ENCODE data around the gene KCNMA1. TPM values are rescaled to one million over a fixed set of nuclear protein-coding genes. Genes with fewer than 3 reads are reported as not detected.
"Not testable (repeated sequence)": the region's sequence is repeated elsewhere in the genome, so short reads cannot be mapped to it uniquely, and the experiment has no call there.

KCNMA1 gene
- total RNA-seq, 2 donors from 2014 or later = 168 to 188 TPM

GRCh38 chr10:77575271-77576006 lies 62.2 kb downstream of the KCNMA1 start:
- DNase-seq (ENCODE audit: low spot score) (no peak), ATAC-seq (ENCODE audit: insufficient number of reproducible peaks, low FRiP score, low read depth) (no peak)

DNA sequence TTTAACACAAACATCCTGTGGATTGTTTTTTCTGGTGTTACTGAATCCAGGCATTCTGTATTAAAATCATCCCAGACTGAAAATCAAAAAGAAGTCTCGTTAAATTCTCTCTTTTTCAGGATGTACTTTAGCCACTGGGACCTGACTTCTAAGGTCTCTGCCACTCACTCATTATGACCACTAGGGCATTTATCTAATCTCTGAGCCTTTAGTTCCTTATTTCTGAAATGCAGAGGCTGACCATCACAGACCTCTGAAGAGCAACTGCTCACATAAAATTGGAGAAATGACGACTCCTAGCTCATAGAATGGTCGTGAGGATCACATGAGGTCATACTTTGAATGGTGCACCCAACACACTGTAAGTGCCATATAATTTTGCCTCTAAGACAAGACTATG lies 63.2 kb downstream of the KCNMA1 start:
- peaks cover 11 to 58% of the 10 kb centered on the region in 2 donors for H3K4me1 ChIP-seq (ENCODE audit: control insufficient read depth in 1 of 2, low read depth in 2 of 2)

More at GRCh38 chr10:77575271-77576006, 62.2 kb downstream of the KCNMA1 start:
- Histone ChIP-seq H3K4me3 (no peak overlapping the region), H3K36me3 (no peaks in the 10 kb centered on the region), H3K27me3 (replicated peaks; ENCODE audit: insufficient read depth) (no peaks in the 10 kb centered on the region), H3K9me3 (no peaks in the 10 kb centered on the region), H3K4me1 (ENCODE audit: control insufficient read depth in 1 of 2, low read depth in 2 of 2) (peaks cover 11 to 60% of the 10 kb centered on the region in 2 donors), H3K27ac (no peak overlapping the region)
- TF ChIP-seq, protein P1, sequence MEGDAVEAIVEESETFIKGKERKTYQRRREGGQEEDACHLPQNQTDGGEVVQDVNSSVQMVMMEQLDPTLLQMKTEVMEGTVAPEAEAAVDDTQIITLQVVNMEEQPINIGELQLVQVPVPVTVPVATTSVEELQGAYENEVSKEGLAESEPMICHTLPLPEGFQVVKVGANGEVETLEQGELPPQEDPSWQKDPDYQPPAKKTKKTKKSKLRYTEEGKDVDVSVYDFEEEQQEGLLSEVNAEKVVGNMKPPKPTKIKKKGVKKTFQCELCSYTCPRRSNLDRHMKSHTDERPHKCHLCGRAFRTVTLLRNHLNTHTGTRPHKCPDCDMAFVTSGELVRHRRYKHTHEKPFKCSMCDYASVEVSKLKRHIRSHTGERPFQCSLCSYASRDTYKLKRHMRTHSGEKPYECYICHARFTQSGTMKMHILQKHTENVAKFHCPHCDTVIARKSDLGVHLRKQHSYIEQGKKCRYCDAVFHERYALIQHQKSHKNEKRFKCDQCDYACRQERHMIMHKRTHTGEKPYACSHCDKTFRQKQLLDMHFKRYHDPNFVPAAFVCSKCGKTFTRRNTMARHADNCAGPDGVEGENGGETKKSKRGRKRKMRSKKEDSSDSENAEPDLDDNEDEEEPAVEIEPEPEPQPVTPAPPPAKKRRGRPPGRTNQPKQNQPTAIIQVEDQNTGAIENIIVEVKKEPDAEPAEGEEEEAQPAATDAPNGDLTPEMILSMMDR (IDR thresholded peaks at IDR 0.05) = no peak

DNA sequence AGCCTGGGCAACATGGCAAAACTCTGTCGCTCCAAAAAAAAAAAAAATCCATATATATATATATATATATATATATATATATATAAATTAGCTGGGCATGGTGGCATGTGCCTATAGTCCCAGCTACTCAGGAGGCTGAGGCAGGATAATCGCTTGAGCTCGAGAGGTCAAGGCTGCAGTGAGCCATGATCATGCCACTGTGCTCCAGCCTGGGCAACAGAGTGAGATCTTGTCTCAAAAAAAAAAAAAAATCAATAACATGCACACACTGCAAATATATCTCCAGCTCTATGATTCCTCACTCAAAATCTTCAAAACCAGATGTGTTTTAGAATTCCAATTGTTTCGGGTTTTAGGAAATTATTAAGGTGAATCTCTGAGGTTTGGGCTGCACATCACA lies 65.1 kb downstream of the KCNMA1 start:
- not testable (repeated sequence) for H3K9me3 ChIP-seq; H3K27me3 ChIP-seq (replicated peaks; ENCODE audit: insufficient read depth); DNase-seq (ENCODE audit: low spot score); H3K36me3 ChIP-seq; H3K4me3 ChIP-seq; H3K27ac ChIP-seq; ATAC-seq (ENCODE audit: insufficient number of reproducible peaks, low FRiP score, low read depth)
- H3K4me1 ChIP-seq (ENCODE audit: control insufficient read depth in 1 of 2, low read depth in 2 of 2) = peaks cover 7 to 42% of the 10 kb centered on the region in 2 donors

More for the DNA sequence above, 63.2 kb downstream of the KCNMA1 start:
- Histone ChIP-seq H3K4me3 (no peak overlapping the region), H3K9me3 (no peaks in the 10 kb centered on the region), H3K27ac (no peak overlapping the region), H3K27me3 (replicated peaks; ENCODE audit: insufficient read depth) (no peaks in the 10 kb centered on the region), H3K36me3 (no peaks in the 10 kb centered on the region)
- ATAC-seq (ENCODE audit: insufficient number of reproducible peaks, low FRiP score, low read depth) (no peak), DNase-seq (ENCODE audit: low spot score) (no peak)
- TF ChIP-seq, protein P1 (IDR thresholded peaks at IDR 0.05) = peak; percentile 16

DNA sequence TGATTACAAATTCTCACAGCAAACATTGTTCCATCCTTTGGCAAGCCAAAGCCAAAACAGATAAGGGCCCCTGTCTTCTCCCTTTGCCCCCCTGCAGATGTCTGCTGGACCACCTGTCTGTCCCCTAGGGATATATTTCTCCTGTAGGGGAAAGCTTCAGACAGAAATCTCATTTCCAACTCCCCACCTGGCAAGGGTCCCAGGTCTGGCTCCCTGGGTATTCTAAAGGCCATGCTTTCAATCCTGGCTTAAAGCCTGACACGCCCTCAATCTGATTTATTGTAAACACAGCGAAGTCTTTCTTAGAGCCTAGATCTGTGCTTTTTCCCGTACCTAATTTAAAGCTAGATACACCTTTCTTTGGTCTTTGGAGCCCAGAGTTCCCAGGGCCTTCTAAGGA lies 66.1 kb downstream of the KCNMA1 start:
- H3K27me3 ChIP-seq (replicated peaks; ENCODE audit: insufficient read depth) = no peaks in the 10 kb centered on the region
- H3K27ac ChIP-seq = peak overlapping the region; percentile 23
- no peak overlapping the region for H3K4me3 ChIP-seq
- DNase-seq (ENCODE audit: low spot score) = no peak
- no peak for ATAC-seq (ENCODE audit: insufficient number of reproducible peaks, low FRiP score, low read depth)
- no peaks in the 10 kb centered on the region for H3K9me3 ChIP-seq
- peaks cover 11 to 48% of the 10 kb centered on the region in 2 donors for H3K4me1 ChIP-seq (ENCODE audit: control insufficient read depth in 1 of 2, low read depth in 2 of 2)
- no peaks in the 10 kb centered on the region for H3K36me3 ChIP-seq
- TF ChIP-seq, protein P1 (IDR thresholded peaks at IDR 0.05) = no peak

- no peak overlapping the region for H3K4me3 ChIP-seq
- DNase-seq (ENCODE audit: low spot score) = no peak
- peak overlapping the region; percentile 16 to 62 for H3K27ac ChIP-seq
- H3K4me1 ChIP-seq (ENCODE audit: control insufficient read depth in 1 of 2, low read depth in 2 of 2) = peaks cover 52 to 70% of the 10 kb centered on the region in 2 donors
- no peaks in the 10 kb centered on the region for H3K9me3 ChIP-seq
- TF ChIP-seq, protein P1 (IDR thresholded peaks at IDR 0.05) = no peak
- no peaks in the 10 kb centered on the region for H3K27me3 ChIP-seq (replicated peaks; ENCODE audit: insufficient read depth)
- no peak for ATAC-seq (ENCODE audit: insufficient number of reproducible peaks, low FRiP score, low read depth)
- no peaks in the 10 kb centered on the region for H3K36me3 ChIP-seq
Observed at GRCh38 chr10:77566914-77567566, 70.6 kb downstream of the KCNMA1 start.
